HepG2 (cell line): ENCODE data around the gene OR52L1. TPM values are rescaled to one million over a fixed set of nuclear protein-coding genes. Genes with fewer than 3 reads are reported as not detected.

ENCODE experiments used
- ATAC-seq: fragments of 200-7000 bp; cut with Tn5 transposase; 3 replicates; pipeline ENCODE4 v1.9.1; 2020; ENCODE audit warnings: mild to moderate bottlenecking, moderate library complexity
- BruUV-seq: library from RNA; stranded (reverse); fragments of 400-500 nt; replicated peaks from 2 replicates; lab custom pipeline; 2021; lab: Mats Ljungman, UMichigan
- CTCF ChIA-PET: fragments of 300-600 bp; formaldehyde crosslinking; extraction: SDS; loops from one replicate; lab custom pipeline; 2021; ENCODE audit warnings: low total read pairs, inconsistent platforms, low intra/inter-chr PET ratio; lab: Yijun Ruan, JAX
- POLR2A ChIA-PET: fragments of 350-600 bp; sonication (Branson Sonifier 250); formaldehyde crosslinking; loops from one replicate; lab custom pipeline; 2020; ENCODE audit warnings: antibody characterized with exemption, inconsistent platforms; lab: Yijun Ruan, JAX
- DNase-seq: peaks from one replicate; pipeline ENCODE4 v3.0.0-alpha.2; 2015; ENCODE audit warnings: low spot score
- FAIRE-seq: peaks from 3 replicates; lab custom pipeline; 2011; peaks lifted over from hg19 to GRCh38; lab: Jason Lieb, UNC
- H2AFZ ChIP-seq: one replicate; pipeline ENCODE4 v1.6.1; 2011; ENCODE audit warnings: low read length, inconsistent platforms
- H3K27ac ChIP-seq: fragments of 300-600 bp; 3 replicates; pipeline ENCODE4 v1.8.0; 2011; ENCODE audit warnings: mixed run types, mild to moderate bottlenecking, mixed read lengths, low read length, inconsistent platforms; ENCODE audit not compliant: insufficient read depth; ENCODE audit errors: extremely low read length
- H3K27me3 ChIP-seq, 2 experiments: fragments of 200-600 bp in 1 of 2; 2 replicates in 1 of 2; 3 replicates in 1 of 2; pipeline versions ENCODE4 v1.6.0 to v1.8.0; 2011; ENCODE audit warnings: low read length in 2 of 2, mild to moderate bottlenecking in 2 of 2, moderate library complexity in 2 of 2, inconsistent platforms in 1 of 2; ENCODE audit not compliant: insufficient read depth in 2 of 2, control insufficient read depth in 1 of 2
- H3K36me3 ChIP-seq, 2 experiments: fragments of 200-600 bp in 1 of 2; replicated peaks in 1 of 2; 2 replicates in 1 of 2; 3 replicates in 1 of 2; pipeline versions ENCODE4 v1.5.1 to v1.8.0; 2011; ENCODE audit warnings: low read length in 2 of 2, inconsistent platforms in 1 of 2; ENCODE audit not compliant: insufficient read depth in 2 of 2, control insufficient read depth in 1 of 2
- H3K4me1 ChIP-seq: 2 replicates; pipeline ENCODE4 v1.5.1; 2012; ENCODE audit warnings: low read length, inconsistent platforms; ENCODE audit not compliant: insufficient read depth
- H3K4me2 ChIP-seq: 2 replicates; pipeline ENCODE4 v1.6.0; 2011; ENCODE audit warnings: low read depth, low read length, inconsistent platforms
- H3K4me3 ChIP-seq, 3 experiments: fragments of 200-600 bp in 1 of 3; sonication (generic), shearing (Covaris generic) in 1 of 3; replicated peaks in 1 of 3; 2 replicates each; pipeline ENCODE4 v1.5.1; 2011 to 2016; ENCODE audit warnings: low read length in 3 of 3, inconsistent platforms in 2 of 3, low read depth in 2 of 3, mild to moderate bottlenecking in 2 of 3, control low read depth in 1 of 3, mixed read lengths in 1 of 3; ENCODE audit not compliant: insufficient read depth in 1 of 3
- H3K79me2 ChIP-seq: one replicate; pipeline ENCODE4 v1.6.1; 2011; ENCODE audit warnings: low read length, inconsistent platforms; ENCODE audit not compliant: insufficient read depth
- H3K9ac ChIP-seq: 2 replicates; pipeline ENCODE4 v1.6.0; 2011; ENCODE audit warnings: mild to moderate bottlenecking, low read depth, low read length, inconsistent platforms; ENCODE audit not compliant: insufficient read depth
- H3K9me3 ChIP-seq: 2 replicates; pipeline ENCODE4 v1.5.1; 2012; ENCODE audit warnings: mild to moderate bottlenecking, low read length
- H4K20me1 ChIP-seq: 2 replicates; pipeline ENCODE4 v1.6.0; 2011; ENCODE audit warnings: inconsistent platforms, mild to moderate bottlenecking, low read length, moderate library complexity; ENCODE audit not compliant: insufficient read depth
- ATF7 ChIP-seq, 2 experiments: fragments of 450-650 bp in 1 of 2; sonication (generic) in 1 of 2; formaldehyde crosslinking in 1 of 2; IDR thresholded peaks; 2 replicates each; pipeline versions ENCODE4 v1.4.0 to v1.6.1; 2016 to 2020; ENCODE audit warnings: antibody characterized with exemption in 1 of 2, mild to moderate bottlenecking in 1 of 2, missing genetic modification reagents in 1 of 2
- CREB1 ChIP-seq, 2 experiments: fragments of 450-650 bp in 1 of 2; IDR thresholded peaks; 2 replicates each; pipeline ENCODE4 v1.6.1; 2016 to 2017; ENCODE audit warnings: control low read depth in 1 of 2, mild to moderate bottlenecking in 1 of 2, missing compliant biosample characterization in 1 of 2, missing genetic modification characterization in 1 of 2
- HCFC1 ChIP-seq: fragments of 150-350 bp; IDR thresholded peaks from 2 replicates; pipeline ENCODE4 v1.6.1; 2014; ENCODE audit warnings: low read depth, low read length
- NR2C2 ChIP-seq: sonication (generic); formaldehyde crosslinking; IDR thresholded peaks from 2 replicates; pipeline ENCODE4 v1.4.0; 2020; ENCODE audit warnings: missing genetic modification reagents, mild to moderate bottlenecking, moderate library complexity, borderline replicate concordance
- ZNF570 ChIP-seq: sonication (generic); formaldehyde crosslinking; IDR thresholded peaks from 2 replicates; pipeline ENCODE4 v1.4.0; 2020; ENCODE audit warnings: mild to moderate bottlenecking, missing genetic modification reagents, borderline replicate concordance
- ZNF589 ChIP-seq: sonication (generic); formaldehyde crosslinking; conservative IDR thresholded peaks from 2 replicates; pipeline ENCODE4 v1.8.0; 2022; ENCODE audit warnings: mild to moderate bottlenecking, moderate library complexity, missing genetic modification reagents
- WGBS: methylation state at CpG from one replicate; pipeline ENCODE4 v1.1.6; 2017; ENCODE audit warnings: low lambda C conversion rate; 5-methylcytosine and 5-hydroxymethylcytosine counted together
- in situ Hi-C: cut with HindIII; loops from 2 replicates; pipeline ENCODE4 v1.10.0; 2017; ENCODE audit warnings: low pct_unique_long_range_greater_than_20kb; ENCODE audit not compliant: extremely low pct_ligation_motif_present
- intact Hi-C: fragments of 100-400 bp; cut with micrococcal nuclease; formaldehyde crosslinking; loops from one replicate; pipeline ENCODE4 v1.10.0; 2022; ENCODE audit not compliant: unreplicated experiment
- polyA plus RNA-seq, 8 experiments: library from polyadenylated mRNA; depleted of rRNA in 3 of 8; stranded (reverse) in 7 of 8; unstranded in 1 of 8; fragments of >200 nt; fragmentation: Illumina TruSeq in 4 of 8; extraction: Trizol in 4 of 8; gene quantifications; 2 replicates each; pipeline versions ENCODE4 v1.2.1 to v1.2.3, GENCODE V29; 2011 to 2016; ENCODE audit warnings: low read depth in 4 of 8, missing spikeins in 1 of 8, mixed read lengths in 1 of 8; ENCODE audit not compliant: insufficient read depth in 1 of 8
- total RNA-seq, 5 experiments: library from RNA; depleted of rRNA; stranded (reverse); fragments of >200 nt; fragmentation: Illumina TruSeq; extraction: Trizol; gene quantifications; 2 replicates each; pipeline ENCODE4 v1.2.3, GENCODE V29; 2016; ENCODE audit warnings: low read depth in 1 of 5
- TF ChIP-seq, protein P1 (sequence below): sonication (generic); formaldehyde crosslinking; IDR thresholded peaks from 2 replicates; pipeline ENCODE4 v1.4.0; 2020; ENCODE audit warnings: mild to moderate bottlenecking, missing genetic modification reagents, borderline replicate concordance
- TF ChIP-seq, protein P2 (sequence below): sonication (generic); formaldehyde crosslinking; IDR thresholded peaks from 2 replicates; pipeline ENCODE4 v1.8.0; 2022; ENCODE audit warnings: missing genetic modification reagents, mild to moderate bottlenecking, moderate library complexity, borderline replicate concordance

The OR52L1 gene
- total and polyA plus RNA-seq, 2 of the 13 experiments (the other 11 are each of a cell fraction or from before 2014, with no cell fraction given), result not detected

DNA sequence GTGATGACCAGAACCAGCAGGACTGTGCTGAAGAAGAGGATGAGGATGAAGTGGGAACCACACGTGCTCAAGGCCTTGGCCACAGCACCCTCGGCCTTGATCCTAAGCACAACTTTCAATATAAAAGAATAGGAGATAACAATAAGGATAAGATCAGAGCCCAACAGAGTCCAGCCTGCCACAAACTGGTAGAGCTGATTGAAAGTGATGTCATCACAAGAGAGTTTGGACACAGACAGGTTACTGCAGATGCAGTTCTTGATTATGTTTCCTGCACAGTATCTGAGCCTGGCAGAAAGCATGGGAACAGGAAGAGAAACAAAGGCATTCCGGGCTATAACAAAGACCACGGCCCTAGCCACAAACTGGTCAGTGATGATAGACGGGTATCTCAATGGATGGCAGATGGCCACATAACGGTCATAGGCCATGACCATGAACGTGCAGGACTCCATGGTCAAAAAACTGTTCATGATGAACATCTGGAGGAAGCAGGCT, 15.5 kb upstream of the OR52L1 start:
- H2AFZ ChIP-seq, result no peak overlapping the region
- TF ChIP-seq ZNF589 (no peak), ZNF570 (CRISPR knock-in tag) (no peak), CREB1 (IDR thresholded peaks at IDR 0.05) (0 out of 2 replicates have a peak, but pooled peaks have one; percentile 10), CREB1 (CRISPR knock-in tag; IDR thresholded peaks at IDR 0.05) (no peak), ATF7 (IDR thresholded peaks at IDR 0.05) (peak; percentile 67), ATF7 (CRISPR knock-in tag; IDR thresholded peaks at IDR 0.05) (no peak)
- no peak overlapping the region for H3K4me3 ChIP-seq
- ChIA-PET POLR2A (no interaction called here), CTCF (no interaction called here)
- H3K4me2 ChIP-seq, result no peak overlapping the region
- intact Hi-C loops (no loop called here), in situ Hi-C loops (no loop called here)
- H3K27ac ChIP-seq, result no peak overlapping the region
- FAIRE-seq (no peak), ATAC-seq (no peak), DNase-seq (no peak)
- 2% methylated on average over 6 of the region's 7 CpGs for WGBS
- no peaks in the 10 kb centered on the region for H3K9me3 ChIP-seq
- no peaks in the 10 kb centered on the region for H3K4me1 ChIP-seq
- H3K79me2 ChIP-seq, result no peaks in the 10 kb centered on the region
- no peaks in the 10 kb centered on the region for H3K36me3 ChIP-seq
- H4K20me1 ChIP-seq, result no peaks in the 10 kb centered on the region
- no TSS peak for BruUV-seq
- no peak overlapping the region for H3K9ac ChIP-seq
- H3K27me3 ChIP-seq, result peaks cover 0 to 3% of the 10 kb centered on the region in 2 experiments; a peak in 2 of 5 replicates

DNA sequence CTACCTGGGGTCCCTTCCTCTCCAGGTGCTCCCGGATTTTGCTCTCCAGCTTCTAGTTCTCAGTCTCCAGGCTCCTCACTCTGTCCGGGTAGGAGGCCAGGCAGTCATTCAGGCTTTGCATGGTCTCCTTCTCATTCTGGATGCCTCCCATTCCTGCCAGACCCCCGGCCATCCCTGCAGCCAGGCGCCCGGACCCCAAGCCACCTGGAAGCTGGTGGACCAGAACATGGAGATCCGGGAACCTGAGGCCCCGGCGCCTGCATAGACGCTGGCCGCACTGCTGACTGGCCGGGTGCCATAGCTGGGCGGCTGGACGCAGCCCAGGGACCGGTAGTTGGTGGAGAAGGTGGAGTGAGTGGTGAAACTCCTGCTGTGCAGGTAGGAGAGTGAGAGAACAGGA, 8.0 kb upstream of the OR52L1 start:
- no peak for ATAC-seq
- in situ Hi-C loops, result no loop called here
- FAIRE-seq, result no peak
- intact Hi-C loops, result no loop called here
- Histone ChIP-seq H3K4me3 (no peak overlapping the region), H3K27ac (no peak overlapping the region), H3K4me2 (no peak overlapping the region), H3K36me3 (no peaks in the 10 kb centered on the region), H3K4me1 (no peaks in the 10 kb centered on the region), H3K9me3 (no peaks in the 10 kb centered on the region), H4K20me1 (no peaks in the 10 kb centered on the region), H3K27me3 (0 out of 5 replicates have a peak, but pooled peaks cover 0 to 8% of the 10 kb centered on the region in 2 experiments), H3K79me2 (no peaks in the 10 kb centered on the region), H2AFZ (no peak overlapping the region), H3K9ac (no peak overlapping the region)
- no TSS peak for BruUV-seq
- ChIA-PET POLR2A (no interaction called here), CTCF (no interaction called here)
- 22% methylated on average over 12 of the region's 14 CpGs for WGBS
- no peak for TF ChIP-seq NR2C2 (CRISPR knock-in tag)
- TF ChIP-seq HCFC1, result no peak
- TF ChIP-seq, protein P1, sequence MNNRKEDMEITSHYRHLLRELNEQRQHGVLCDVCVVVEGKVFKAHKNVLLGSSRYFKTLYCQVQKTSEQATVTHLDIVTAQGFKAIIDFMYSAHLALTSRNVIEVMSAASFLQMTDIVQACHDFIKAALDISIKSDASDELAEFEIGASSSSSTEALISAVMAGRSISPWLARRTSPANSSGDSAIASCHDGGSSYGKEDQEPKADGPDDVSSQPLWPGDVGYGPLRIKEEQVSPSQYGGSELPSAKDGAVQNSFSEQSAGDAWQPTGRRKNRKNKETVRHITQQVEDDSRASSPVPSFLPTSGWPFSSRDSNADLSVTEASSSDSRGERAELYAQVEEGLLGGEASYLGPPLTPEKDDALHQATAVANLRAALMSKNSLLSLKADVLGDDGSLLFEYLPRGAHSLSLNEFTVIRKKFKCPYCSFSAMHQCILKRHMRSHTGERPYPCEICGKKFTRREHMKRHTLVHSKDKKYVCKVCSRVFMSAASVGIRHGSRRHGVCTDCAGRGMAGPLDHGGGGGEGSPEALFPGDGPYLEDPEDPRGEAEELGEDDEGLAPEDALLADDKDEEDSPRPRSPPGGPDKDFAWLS (CRISPR knock-in tag), result no peak
- TF ChIP-seq, protein P2, sequence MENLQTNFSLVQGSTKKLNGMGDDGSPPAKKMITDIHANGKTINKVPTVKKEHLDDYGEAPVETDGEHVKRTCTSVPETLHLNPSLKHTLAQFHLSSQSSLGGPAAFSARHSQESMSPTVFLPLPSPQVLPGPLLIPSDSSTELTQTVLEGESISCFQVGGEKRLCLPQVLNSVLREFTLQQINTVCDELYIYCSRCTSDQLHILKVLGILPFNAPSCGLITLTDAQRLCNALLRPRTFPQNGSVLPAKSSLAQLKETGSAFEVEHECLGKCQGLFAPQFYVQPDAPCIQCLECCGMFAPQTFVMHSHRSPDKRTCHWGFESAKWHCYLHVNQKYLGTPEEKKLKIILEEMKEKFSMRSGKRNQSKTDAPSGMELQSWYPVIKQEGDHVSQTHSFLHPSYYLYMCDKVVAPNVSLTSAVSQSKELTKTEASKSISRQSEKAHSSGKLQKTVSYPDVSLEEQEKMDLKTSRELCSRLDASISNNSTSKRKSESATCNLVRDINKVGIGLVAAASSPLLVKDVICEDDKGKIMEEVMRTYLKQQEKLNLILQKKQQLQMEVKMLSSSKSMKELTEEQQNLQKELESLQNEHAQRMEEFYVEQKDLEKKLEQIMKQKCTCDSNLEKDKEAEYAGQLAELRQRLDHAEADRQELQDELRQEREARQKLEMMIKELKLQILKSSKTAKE (CRISPR knock-in tag), result no peak
- DNase-seq, result no peak
